HG03139 (cell line): ENCODE data around the gene MED16.

Experiments
- ATAC-seq: cut with Tn5 transposase; IDR thresholded peaks from one replicate; pipeline ENCODE4 v1.9.1; 2021; ENCODE audit not compliant: unreplicated experiment

The MED16 gene, protein sequence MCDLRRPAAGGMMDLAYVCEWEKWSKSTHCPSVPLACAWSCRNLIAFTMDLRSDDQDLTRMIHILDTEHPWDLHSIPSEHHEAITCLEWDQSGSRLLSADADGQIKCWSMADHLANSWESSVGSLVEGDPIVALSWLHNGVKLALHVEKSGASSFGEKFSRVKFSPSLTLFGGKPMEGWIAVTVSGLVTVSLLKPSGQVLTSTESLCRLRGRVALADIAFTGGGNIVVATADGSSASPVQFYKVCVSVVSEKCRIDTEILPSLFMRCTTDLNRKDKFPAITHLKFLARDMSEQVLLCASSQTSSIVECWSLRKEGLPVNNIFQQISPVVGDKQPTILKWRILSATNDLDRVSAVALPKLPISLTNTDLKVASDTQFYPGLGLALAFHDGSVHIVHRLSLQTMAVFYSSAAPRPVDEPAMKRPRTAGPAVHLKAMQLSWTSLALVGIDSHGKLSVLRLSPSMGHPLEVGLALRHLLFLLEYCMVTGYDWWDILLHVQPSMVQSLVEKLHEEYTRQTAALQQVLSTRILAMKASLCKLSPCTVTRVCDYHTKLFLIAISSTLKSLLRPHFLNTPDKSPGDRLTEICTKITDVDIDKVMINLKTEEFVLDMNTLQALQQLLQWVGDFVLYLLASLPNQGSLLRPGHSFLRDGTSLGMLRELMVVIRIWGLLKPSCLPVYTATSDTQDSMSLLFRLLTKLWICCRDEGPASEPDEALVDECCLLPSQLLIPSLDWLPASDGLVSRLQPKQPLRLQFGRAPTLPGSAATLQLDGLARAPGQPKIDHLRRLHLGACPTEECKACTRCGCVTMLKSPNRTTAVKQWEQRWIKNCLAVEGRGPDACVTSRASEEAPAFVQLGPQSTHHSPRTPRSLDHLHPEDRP

DNA sequence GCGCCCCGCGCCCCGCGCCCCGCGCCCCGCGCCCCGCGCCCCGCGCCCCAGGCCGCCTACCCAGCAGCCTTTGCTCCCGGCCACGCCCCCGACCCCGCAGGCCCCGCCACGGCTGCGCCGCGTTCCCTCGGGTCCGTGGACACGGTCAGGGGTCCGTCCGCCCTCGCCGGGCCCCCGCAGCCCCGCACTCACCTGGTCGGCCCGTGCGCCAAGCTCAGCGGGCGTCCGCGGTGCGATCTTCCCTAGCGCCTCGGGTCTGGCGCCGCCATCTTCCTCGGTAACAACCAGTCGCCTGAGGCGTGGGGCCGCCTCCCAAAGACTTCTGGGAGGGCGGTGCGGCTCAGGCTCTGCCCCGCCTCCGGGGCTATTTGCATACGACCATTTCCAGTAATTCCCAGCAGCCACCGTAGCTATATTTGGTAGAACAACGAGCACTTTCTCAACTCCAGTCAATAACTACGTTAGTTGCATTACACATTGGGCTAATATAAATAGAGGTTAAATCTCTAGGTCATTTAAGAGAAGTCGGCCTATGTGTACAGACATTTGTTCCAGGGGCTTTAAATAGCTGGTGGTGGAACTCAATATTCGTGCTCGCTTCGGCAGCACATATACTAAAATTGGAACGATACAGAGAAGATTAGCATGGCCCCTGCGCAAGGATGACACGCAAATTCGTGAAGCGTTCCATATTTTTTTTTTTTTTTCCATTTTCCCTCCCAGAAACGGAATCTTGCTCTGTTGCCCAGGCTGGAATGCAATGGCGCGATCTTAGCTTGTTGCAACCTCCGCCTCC lies at the start of gene MED16, which contains the start of gene RNU6-9:
TSS of gene MED16 (minus strand) at position 294 of the 796 bp plus-strand sequence. CDS start 2,056 bp downstream, outside the sequence.
TSS of gene RNU6-9 (plus strand) at position 591 of the 796 bp plus-strand sequence.
- peak; percentile 79 for ATAC-seq

GRCh38 chr19:942133-942645 lies 49.2 kb upstream of the MED16 start:
- ATAC-seq, result no peak

- no peak for ATAC-seq
These were observed 48.5 kb upstream of the MED16 start for GRCh38 chr19:941292-942132.

GRCh38 chr19:940591-941291 lies 47.8 kb upstream of the MED16 start:
- no peak for ATAC-seq

GRCh38 chr19:939922-940321 lies 46.9 kb upstream of the MED16 start:
- no peak for ATAC-seq

DNA sequence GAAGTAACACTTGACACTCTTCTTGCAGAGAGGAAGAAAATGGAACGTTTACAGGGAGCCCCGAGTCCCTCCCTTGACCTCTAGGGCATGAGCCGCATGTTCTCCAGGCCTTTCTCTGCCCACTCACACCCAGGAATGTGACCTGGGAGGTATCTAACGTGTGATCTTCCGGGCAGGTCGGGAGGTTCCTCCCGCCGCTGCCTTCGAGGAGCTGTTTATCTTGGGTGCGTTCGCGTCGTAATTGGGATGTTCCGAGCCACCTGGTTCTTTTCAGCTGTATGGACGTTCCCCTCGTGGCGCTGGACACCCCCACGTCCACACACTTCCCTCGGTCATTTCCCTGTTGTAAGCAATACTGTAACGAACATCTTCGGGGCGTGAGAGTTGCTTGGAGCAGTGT lies 46.5 kb upstream of the MED16 start:
- no peak for ATAC-seq

- no peak for ATAC-seq
These were observed 45.4 kb upstream of the MED16 start for GRCh38 chr19:938233-938923.

GRCh38 chr19:937259-937694 lies 44.3 kb upstream of the MED16 start:
- ATAC-seq, result no peak

DNA sequence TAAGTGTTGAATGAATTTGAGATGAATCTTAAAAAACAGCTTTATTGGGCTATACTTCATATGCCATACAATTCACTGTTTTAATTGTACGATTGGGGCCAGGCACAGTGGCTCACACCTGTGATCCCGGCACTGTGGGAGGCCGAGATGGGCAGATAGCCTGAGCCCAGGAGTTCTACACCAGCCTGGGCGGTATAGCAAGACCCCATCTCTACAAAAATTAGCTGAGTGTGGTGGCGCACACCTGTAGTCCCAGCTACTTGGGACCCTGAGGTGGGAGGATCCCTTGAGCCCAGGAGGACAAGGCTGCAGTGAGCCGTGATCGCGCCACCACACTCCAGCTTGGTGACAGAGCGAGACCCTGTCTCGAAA lies 43.2 kb upstream of the MED16 start:
- ATAC-seq, result no peak

DNA sequence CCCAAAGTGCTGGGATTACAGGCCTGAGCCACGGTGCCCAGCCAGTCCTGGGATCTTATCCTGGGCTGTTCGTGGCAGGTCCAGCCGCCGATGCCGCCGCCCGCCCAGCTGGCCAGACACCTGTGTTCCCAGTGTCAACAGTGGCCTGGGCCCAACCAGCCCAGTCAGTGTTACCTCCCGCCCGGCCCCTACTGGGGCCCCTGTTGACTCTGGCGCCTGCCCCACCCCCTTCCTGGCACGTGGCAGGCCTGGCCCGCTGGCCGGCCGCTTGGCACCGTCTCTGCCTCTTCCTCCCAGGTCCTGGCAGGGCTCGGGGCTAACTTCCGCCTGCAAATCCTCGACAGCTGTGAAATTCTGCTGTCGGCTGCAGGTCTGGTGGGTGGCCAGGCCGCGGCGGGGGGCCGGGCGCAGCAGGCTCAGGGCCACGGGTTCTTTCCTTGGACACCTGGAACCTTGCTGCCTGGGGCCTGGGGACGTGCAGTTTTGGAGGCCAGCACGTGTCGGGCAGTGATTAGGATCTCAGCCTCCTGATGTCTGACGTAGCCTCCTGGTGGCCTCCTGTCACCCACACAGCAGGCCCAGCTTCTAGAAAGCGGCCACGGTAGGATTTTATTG lies 42.0 kb upstream of the MED16 start:
- ATAC-seq, result no peak

DNA sequence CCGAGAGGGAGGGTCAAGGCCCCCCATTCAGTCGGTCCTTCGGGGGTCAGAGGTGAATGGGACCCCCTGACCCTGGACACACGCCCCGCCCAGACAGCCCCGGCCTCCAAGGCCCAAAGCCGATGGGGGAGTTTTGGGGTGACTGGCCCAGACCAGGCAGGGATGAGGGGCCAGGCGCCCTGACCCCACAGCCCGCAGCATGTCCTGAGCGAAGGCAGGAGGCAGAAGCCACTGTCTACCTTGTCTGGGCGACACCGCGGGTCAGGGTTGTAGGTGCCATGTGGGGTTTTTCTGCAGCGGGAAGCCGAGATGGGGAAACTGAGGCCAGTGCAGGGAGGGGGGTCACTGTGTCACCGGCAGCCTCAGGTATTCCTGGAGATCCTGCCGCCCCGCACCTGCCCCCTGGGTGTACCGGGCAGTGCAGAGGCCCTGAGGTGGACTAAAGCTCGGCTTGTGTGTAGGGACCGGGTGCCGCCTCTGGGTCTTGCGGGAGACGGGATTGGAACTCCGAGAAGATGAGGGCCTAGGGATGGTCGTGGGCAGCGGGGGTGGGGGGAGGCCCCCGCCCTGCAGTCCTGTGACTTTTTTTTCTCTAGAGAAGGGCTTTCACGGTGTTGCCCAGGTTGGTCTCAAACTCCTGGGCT lies 41.3 kb upstream of the MED16 start:
- no peak for ATAC-seq

- ATAC-seq, result no peak
These were observed 40.5 kb upstream of the MED16 start for GRCh38 chr19:933553-933882.

DNA sequence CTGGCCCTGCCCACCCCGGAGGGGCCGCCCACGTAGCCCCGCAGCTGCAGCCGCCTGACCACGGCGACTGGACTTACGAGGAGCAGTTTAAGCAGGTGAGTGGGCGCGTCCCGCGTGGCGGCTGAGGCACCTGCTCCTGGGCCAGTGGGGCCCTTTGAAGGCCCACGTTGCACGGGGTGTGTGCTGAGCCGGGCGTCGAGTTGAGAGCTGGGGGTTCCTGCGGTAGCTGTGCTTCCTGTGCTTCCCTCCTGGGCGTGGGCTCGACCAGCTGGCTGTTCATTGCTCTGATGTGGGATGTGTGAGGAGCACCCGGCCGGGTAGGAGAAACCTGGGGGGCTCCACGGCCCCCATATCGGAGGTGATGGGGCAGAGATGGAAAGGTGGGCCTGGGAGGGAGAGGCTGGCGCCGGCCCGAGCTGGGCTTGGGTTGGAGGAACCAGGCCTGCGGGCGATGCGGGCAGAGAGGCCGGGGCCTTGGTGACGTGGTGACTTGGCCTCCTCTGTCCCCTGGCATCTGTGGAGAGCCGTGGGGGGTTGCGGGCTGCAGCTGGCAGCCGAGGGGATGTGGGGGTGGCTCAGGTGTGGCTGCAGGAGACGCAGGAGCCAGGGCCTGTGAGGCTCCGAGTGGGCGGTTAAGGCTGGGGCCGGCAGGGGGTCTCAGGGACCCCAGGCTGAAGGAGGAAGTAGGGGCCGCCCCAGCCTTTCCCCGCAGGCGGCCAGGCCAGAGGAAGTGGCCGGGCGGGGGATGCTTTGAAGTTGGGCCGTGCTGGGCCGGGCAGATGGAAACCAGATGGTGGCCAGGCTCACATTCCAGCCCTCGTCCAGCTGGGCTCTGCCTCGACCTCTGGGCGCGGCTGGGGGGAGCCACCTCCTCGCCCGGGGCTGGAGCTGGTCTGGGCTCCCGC lies 39.9 kb upstream of the MED16 start:
- ATAC-seq, result no peak

DNA sequence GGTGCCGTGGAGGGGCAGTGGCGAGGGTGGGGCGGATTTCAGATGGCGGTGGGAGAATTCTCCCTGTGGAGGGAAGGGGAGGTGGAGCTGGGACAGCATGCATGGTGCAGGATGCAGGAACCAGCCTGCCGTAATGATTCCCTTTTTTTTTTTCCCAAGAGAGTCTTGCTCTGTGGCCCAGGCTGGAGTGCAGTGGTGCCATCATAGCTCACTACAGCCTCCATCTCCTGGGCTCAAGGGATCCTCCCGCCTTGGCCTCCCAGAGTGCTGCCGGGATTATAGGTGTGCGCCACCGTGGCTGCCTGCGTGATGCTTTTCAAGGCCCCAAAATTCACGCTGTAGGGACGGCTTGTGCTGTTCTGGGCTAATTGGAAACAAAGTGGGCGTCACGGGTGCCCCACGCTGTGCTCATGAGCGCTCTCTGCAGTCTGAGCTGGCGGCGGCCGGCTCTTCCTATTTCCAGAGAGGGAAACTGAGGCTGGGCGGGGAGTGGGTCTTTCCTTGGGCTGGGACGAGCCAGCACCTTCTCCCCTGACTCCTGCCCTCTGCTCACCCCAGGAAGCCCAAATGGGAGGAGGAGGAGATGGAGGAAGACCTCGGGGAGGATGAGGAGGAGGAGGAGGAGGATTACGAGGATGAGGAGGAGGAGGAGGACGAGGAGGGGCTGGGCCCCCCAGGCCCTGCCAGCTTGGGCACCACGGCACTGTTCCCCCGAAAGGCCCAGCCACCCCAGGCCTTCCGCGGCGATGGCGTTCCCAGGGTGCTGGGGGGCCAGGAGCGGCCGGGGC lies 39.1 kb upstream of the MED16 start:
- no peak for ATAC-seq

- no peak for ATAC-seq
These were observed 36.9 kb upstream of the MED16 start for GRCh38 chr19:929891-930258.

GRCh38 chr19:929203-929890 lies 36.4 kb upstream of the MED16 start:
- ATAC-seq, result no peak
